Epithelial cell of esophagus (primary cell): Measurements from ENCODE around the gene CPE.

Experiments
- DNase-seq: peaks from one replicate; pipeline ENCODE4 v3.0.0; 2010; ENCODE audit warnings: low read depth
- H3K4me3 ChIP-seq: 2 replicates; pipeline ENCODE4 v1.5.1; 2011; ENCODE audit warnings: mild to moderate bottlenecking, low read length, control low read depth
- TF ChIP-seq, protein P1 (sequence below): IDR thresholded peaks from 2 replicates; pipeline ENCODE4 v1.5.1; 2011; ENCODE audit warnings: low read depth, mild to moderate bottlenecking, low read length, control low read depth, inconsistent platforms; ENCODE audit not compliant: insufficient read depth; ENCODE audit errors: missing control alignments

CPE gene

DNA sequence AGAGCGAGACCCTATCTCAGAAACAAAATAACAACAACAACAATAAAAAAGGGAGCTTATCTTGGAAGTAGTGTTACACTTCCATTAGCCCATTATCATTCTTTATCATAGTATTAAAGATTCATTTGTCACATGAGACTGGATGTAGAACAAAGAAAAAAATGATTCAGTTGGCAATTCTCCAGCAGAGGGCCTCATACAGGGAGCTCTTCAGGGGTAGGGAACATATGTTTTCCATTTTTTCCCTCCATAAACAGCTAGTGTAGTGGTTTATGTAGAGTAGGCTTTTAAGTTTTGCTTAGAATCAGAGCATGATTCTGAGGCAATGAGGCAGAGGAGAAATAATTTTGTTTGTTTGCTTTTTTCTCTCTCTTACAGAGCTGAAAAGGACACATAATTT is 5.8 kb downstream of the CPE start:
- TF ChIP-seq, protein P1, sequence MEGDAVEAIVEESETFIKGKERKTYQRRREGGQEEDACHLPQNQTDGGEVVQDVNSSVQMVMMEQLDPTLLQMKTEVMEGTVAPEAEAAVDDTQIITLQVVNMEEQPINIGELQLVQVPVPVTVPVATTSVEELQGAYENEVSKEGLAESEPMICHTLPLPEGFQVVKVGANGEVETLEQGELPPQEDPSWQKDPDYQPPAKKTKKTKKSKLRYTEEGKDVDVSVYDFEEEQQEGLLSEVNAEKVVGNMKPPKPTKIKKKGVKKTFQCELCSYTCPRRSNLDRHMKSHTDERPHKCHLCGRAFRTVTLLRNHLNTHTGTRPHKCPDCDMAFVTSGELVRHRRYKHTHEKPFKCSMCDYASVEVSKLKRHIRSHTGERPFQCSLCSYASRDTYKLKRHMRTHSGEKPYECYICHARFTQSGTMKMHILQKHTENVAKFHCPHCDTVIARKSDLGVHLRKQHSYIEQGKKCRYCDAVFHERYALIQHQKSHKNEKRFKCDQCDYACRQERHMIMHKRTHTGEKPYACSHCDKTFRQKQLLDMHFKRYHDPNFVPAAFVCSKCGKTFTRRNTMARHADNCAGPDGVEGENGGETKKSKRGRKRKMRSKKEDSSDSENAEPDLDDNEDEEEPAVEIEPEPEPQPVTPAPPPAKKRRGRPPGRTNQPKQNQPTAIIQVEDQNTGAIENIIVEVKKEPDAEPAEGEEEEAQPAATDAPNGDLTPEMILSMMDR, result no peak
- peak; percentile 52 for DNase-seq
- H3K4me3 ChIP-seq, result no peak overlapping the region

DNA sequence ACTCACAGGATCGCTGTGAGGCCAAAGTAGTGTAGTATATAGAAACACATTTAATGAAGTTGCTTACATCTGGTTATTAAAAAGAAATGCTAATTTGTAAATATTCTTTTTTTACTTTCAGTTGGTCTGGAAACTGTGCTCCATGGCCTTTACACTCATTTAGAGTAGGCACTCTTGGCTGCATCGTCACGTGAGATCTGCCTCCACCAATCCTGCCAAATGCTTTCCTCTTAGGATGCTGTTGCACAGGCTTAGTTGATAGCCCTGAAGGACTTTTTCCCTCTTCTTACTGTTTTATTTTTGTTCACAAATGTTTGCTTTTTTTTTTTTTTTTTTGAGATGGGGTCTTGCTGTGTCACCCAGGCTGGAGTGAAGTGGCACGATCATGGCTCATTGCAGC is 6.3 kb downstream of the CPE start:
- TF ChIP-seq, protein P1, result no peak
- DNase-seq, result no peak
- no peak overlapping the region for H3K4me3 ChIP-seq

DNA sequence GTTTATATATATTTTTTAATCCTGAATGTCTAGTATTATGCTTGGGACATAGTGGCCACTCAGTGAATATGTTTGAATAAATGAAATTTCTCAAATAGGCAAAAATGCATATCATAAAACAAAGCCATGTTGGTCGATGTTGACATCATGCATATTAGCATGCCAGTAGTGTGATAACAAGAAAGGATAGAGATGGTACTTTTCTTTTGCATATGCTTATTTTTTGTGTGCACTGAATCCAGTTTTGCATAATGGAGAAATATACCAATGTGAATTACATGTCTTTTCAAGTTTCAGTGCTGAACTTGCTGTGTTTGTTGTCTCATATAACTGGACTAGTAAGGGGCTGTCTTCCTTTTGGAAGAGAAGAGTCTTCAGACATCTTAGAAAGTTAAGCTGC is 7.5 kb downstream of the CPE start:
- TF ChIP-seq, protein P1, result no peak
- no peak for DNase-seq

DNA sequence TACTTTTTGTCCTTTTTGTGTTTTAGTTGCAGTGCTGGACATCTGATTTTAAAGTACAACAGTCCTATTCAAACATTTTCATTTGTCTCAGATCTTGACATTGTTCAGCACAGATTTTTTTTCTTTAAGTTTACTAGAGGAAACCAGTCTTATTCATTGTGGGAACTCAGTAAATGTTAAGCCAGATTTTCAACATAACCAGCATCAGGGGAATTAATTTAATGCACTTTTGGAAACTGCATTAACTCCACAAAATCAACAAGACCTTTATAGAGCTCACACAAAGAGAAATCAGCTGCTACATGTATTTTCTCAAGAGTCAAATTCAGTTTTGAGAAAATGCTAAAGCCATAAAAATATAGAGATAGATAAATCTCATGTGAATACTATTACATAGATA is 9.9 kb downstream of the CPE start:
- DNase-seq, result no peak
- TF ChIP-seq, protein P1, result no peak
- H3K4me3 ChIP-seq, result no peak overlapping the region

More for the DNA sequence above, 7.5 kb downstream of the CPE start:
- H3K4me3 ChIP-seq, result no peak overlapping the region

DNA sequence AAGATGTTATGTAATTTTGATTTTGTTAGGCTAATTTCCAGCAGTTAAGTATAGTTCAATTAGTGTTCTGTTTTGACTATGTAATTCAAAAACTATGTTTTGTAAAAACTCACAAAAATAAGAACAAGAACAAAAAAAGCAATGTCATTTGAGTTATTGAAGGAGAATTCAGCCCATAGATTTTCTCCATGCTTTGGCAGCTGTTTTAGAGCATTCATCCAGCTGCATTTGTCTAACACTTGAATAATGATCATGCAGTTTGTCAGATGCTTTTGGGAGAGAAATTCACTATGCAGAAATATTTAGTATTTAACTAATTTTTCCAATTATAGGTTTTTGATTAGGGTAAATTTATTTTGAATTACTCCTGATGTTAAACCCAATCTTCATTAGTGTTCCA is 14.2 kb downstream of the CPE start:
- TF ChIP-seq, protein P1, result no peak
- no peak for DNase-seq
- H3K4me3 ChIP-seq, result no peak overlapping the region

DNA sequence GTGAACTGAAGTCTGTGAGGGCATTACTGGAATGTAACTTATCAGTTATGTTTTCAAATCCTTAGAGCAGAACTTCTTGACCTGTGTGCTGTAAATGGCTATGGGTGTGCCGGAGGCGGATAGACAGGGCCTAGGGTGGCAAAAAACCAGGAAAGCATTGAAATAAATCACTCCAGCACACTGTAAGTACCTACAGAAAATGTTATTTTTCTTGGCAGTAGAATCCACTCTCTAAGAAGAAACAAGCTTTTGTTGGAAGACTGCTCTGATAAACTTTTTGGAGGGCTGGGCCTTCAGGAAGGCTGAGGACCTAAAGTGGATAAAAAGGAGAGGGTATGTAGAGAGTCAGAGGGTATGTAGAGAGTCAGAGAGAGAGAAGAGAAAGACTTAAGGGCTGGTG is 14.9 kb downstream of the CPE start:
- TF ChIP-seq, protein P1, result no peak
- no peak for DNase-seq
- H3K4me3 ChIP-seq, result no peak overlapping the region

DNA sequence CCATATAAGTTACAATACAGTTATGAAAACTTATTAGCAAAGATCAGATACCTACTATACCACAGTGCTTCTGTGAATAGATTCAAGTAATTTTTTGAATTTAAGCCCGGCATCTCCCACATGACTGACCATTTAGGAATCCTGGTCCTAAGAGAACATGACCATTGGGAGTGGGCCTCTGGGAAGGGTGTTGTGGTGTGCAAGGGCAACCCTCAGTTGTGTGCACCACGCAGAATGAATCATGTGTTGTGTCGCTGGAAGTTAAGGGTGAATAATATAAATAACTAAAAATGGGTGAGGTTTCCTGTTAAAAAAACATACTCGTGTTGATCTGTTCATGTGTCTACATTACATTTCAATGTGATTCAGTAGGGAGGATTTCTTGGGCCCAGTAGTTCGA is 15.5 kb downstream of the CPE start:
- no peak overlapping the region for H3K4me3 ChIP-seq

More for the DNA sequence above, 15.5 kb downstream of the CPE start:
- TF ChIP-seq, protein P1, result no peak
- DNase-seq, result peak; percentile 40
